ENCODE results near the gene CXXC1. TPM values are rescaled to one million over a fixed set of nuclear protein-coding genes. Genes with fewer than 3 reads are reported as not detected.

The CXXC1 gene
- total and polyA plus RNA-seq, 12 donors, result 22.1 to 66.6 (median 26.7) TPM

DNA sequence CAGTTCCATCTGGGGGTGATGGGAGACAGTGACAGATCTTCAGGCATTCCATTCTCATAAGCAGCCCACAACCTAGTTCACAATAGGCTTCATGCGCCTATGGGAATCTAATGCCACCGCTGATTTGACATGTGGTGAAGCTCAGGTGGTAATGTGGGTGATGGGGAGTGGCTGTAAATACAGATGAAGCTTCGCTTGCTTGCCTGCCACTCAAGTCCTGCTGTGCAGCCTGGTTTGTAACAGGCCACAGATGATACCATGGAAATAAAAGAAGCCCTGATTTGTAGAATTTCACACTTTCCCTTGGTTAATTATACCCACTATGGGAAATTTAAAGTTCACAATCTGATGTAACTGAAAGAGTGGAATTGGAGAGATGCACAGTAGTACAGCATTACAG, 40.5 kb upstream of the CXXC1 start:
- Histone ChIP-seq H3K4me3 (no peak overlapping the region), H3K27ac (no peak overlapping the region), H3K27me3 (peaks cover 0 to 10% (median 0%) of the 10 kb centered on the region in 7 donors), H3K4me1 (no peaks in the 10 kb centered on the region), H3K9me3 (peaks cover 0 to 17% (median 0%) of the 10 kb centered on the region in 11 donors), H3K36me3 (no peaks in the 10 kb centered on the region)
- TF ChIP-seq, protein P1, sequence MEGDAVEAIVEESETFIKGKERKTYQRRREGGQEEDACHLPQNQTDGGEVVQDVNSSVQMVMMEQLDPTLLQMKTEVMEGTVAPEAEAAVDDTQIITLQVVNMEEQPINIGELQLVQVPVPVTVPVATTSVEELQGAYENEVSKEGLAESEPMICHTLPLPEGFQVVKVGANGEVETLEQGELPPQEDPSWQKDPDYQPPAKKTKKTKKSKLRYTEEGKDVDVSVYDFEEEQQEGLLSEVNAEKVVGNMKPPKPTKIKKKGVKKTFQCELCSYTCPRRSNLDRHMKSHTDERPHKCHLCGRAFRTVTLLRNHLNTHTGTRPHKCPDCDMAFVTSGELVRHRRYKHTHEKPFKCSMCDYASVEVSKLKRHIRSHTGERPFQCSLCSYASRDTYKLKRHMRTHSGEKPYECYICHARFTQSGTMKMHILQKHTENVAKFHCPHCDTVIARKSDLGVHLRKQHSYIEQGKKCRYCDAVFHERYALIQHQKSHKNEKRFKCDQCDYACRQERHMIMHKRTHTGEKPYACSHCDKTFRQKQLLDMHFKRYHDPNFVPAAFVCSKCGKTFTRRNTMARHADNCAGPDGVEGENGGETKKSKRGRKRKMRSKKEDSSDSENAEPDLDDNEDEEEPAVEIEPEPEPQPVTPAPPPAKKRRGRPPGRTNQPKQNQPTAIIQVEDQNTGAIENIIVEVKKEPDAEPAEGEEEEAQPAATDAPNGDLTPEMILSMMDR (IDR thresholded peaks at IDR 0.05), result no peak
- WGBS, 2 donors, result 77 to 83% methylated on average over 3 of the region's 3 CpGs
- DNase-seq, result no peak
- intact Hi-C loops (cut with DNase I), result no loop called here
- no peak for ATAC-seq

DNA sequence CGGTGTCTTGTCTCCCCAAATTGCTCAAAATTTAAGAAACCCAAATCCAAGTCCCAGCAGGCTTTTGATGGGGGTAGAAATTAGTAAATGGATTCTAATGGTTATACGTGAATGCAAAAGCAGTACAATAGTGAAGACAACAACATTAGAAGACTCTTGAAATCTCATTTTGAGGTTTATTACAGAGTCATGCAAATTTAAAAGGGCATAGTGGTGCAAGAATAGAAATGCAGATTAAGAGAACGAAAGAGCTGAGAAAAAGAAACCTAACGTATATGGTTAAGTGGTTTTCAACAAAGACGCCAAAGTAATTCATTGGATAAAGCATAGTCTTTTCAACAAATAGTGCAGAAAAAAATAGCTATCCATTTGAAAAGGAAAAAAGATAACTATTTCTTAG, 33.2 kb upstream of the CXXC1 start:
- ATAC-seq, result no peak
- H3K36me3 ChIP-seq, result no peaks in the 10 kb centered on the region
- no peaks in the 10 kb centered on the region for H3K4me1 ChIP-seq
- H3K27ac ChIP-seq, result no peak overlapping the region
- intact Hi-C loops (cut with DNase I), result no loop called here
- WGBS, 2 donors, result 76% methylated on average over 5 of the region's 5 CpGs
- H3K27me3 ChIP-seq, result peaks cover 0 to 12% (median under 1%) of the 10 kb centered on the region in 7 donors
- no peak overlapping the region for H3K4me3 ChIP-seq
- DNase-seq, result no peak
- TF ChIP-seq, protein P1 (IDR thresholded peaks at IDR 0.05), result no peak
- peaks cover 0 to 5% (median 0%) of the 10 kb centered on the region in 11 donors for H3K9me3 ChIP-seq

DNA sequence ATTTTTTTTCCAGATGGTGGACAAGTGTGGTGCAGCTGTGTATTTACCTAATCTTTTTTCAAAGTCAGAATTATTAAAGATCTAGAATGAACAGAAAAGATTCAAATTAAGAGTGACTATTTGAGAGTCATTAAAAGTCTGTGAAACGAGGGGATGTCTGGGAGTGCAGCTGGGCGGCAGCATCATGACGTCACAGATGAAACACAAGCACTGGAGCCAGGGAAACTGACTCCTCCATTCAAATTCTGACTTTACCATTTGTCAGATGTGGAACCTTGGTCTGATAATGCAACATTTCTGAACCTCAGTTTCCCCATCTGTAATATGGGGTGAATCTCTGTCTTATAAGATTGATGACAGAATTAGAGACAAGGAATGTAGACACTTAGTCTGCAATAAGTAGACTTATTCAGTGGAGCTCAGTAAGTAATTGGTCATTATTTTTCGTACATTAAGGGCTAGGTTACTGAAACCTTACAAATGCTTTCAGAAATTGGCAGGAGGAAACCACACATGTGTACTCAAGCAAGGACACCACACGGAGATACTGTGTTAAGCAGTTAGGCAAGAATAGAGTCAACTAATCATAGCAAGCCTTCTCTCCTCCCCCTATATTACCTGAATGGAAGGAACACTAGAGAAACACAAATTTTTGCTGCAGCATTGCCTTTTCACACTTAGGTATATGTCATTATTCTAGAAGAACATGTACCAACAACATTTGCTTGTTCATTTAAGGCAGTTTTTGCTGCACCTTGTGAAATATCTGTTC, 27.8 kb upstream of the CXXC1 start:
- Histone ChIP-seq H3K36me3 (no peaks in the 10 kb centered on the region), H3K27ac (no peak overlapping the region), H3K4me1 (no peaks in the 10 kb centered on the region), H3K27me3 (peaks cover 0 to 16% (median 6%) of the 10 kb centered on the region in 7 donors), H3K4me3 (no peak overlapping the region), H3K9me3 (no peaks in the 10 kb centered on the region)
- ATAC-seq (no peak), DNase-seq (no peak)
- WGBS, 2 donors, result 53 to 58% methylated on average over 5 of the region's 5 CpGs
- TF ChIP-seq, protein P1 (IDR thresholded peaks at IDR 0.05), result no peak
- intact Hi-C loops (cut with DNase I), result no loop called here

DNA sequence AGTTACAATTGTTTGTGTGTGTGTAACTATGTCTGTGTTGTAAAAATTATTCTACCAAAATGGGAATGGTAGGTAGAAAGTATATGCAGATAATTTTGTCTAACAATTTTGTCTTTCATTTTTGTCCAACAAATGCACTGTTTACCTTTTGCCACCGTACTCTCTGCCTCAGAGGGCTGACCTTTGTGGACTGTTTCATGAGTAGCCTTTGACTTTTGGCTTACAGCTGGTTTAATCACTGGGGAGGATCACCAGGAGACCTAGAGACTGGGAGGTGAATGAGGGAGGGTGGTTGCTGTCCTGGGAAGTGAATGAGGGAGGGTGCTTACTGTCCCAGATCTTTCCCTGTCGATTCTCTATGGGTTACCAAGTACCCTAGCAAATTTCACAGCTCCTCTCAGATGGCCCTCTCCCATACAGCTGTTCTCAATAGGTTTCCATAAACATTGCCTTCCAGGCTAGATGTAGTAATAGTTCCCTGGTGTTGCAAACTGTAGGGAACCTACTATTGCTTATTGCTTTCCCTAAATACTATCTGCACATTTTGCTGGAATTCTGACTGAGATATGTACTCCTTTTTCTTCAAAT, 26.5 kb upstream of the CXXC1 start:
- Histone ChIP-seq H3K27ac (no peak overlapping the region), H3K9me3 (no peaks in the 10 kb centered on the region), H3K4me3 (no peak overlapping the region), H3K27me3 (peaks cover 0 to 21% (median 6%) of the 10 kb centered on the region in 7 donors), H3K4me1 (no peaks in the 10 kb centered on the region), H3K36me3 (no peaks in the 10 kb centered on the region)
- WGBS, 2 donors, result 43 to 49% methylated on average over 2 of the region's 2 CpGs
- TF ChIP-seq, protein P1 (IDR thresholded peaks at IDR 0.05), result no peak
- DNase-seq, result no peak
- no peak for ATAC-seq
- intact Hi-C loops (cut with DNase I), result no loop called here
